ENCODE data around the gene TAOK1.

Gene TAOK1

DNA sequence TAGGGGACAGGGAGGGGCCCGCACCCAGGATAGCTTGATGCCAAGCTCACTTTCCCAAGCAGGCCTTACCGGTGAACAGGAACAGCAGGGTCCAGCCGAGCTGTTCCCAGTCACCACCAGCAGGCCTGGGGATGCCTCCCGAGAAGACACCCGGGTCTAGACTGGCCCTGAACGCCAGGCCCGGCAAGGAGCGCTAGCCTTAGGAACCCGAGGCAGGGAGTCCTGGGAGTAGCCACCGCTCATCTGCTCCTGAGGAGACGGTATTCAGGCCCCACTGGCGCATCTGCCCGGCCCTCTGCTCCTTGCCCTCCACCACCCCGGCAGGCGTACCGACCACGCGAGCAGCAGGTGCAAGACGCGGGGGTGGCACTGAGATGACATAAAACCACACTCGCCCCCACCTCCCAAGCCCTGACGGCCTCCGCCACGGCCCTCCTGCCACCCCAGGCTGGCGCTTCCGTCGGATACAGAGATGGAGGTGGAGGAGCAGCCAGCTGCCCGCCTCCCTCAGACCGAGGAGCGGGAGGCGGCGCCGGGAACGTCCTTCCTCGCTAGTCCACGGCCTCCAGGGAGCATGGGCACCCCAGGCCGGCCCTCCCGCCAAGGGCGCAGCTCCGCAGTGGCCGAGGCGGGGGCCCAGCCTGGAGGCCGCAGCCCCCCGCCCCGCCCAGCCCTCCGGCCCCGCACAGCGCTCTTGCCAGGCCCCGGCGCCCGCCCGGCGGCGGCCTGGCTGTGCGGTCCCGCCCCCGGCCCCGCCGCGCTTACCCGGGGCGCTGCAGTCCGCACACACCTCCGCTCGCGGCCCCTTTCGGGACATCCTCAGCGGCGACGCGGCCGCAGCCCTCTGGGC is 198.6 kb downstream of the TAOK1 start:
- ATAC-seq (replicated peaks; ENCODE audit: extremely low read depth, poor library complexity, severe bottlenecking) (peak; percentile 52), DNase-seq (ENCODE audit: low spot score in 2 of 2) (peak; percentile 35 to 51)
- Mint-ChIP-seq H3K4me1 (peaks cover 67% of the 10 kb centered on the region), H3K9me3 (no peaks in the 10 kb centered on the region), H3K27me3 (no peaks in the 10 kb centered on the region), H3K4me3 (peak overlapping the region; percentile 87), H3K27ac (ENCODE audit: low read depth) (peak overlapping the region; percentile 89), H3K36me3 (ENCODE audit: insufficient read depth) (peaks cover 3% of the 10 kb centered on the region)

GRCh38 chr17:29589524-29590410 is 199.6 kb downstream of the TAOK1 start, which contains the start of gene GIT1:
Gene GIT1 (minus strand): TSS chr17:29589648. CDS start chr17:29589378, 270 bp downstream.
- DNase-seq (ENCODE audit: low spot score in 2 of 2) (peak; percentile 58 to 71), ATAC-seq (replicated peaks; ENCODE audit: extremely low read depth, poor library complexity, severe bottlenecking) (peak; percentile 74)
- H3K27ac Mint-ChIP-seq (ENCODE audit: low read depth) = peak within 1 kb of the TSS; percentile 89
- peak within 1 kb of the TSS; percentile 87 for H3K4me3 Mint-ChIP-seq
- H3K36me3 Mint-ChIP-seq (ENCODE audit: insufficient read depth) = peaks cover 2% of the 10 kb centered on the region
- H3K4me1 Mint-ChIP-seq = peaks cover 59% of the 10 kb centered on the region
- H3K9me3 Mint-ChIP-seq = no peaks in the 10 kb centered on the region
- no peaks in the 10 kb centered on the region for H3K27me3 Mint-ChIP-seq

DNA sequence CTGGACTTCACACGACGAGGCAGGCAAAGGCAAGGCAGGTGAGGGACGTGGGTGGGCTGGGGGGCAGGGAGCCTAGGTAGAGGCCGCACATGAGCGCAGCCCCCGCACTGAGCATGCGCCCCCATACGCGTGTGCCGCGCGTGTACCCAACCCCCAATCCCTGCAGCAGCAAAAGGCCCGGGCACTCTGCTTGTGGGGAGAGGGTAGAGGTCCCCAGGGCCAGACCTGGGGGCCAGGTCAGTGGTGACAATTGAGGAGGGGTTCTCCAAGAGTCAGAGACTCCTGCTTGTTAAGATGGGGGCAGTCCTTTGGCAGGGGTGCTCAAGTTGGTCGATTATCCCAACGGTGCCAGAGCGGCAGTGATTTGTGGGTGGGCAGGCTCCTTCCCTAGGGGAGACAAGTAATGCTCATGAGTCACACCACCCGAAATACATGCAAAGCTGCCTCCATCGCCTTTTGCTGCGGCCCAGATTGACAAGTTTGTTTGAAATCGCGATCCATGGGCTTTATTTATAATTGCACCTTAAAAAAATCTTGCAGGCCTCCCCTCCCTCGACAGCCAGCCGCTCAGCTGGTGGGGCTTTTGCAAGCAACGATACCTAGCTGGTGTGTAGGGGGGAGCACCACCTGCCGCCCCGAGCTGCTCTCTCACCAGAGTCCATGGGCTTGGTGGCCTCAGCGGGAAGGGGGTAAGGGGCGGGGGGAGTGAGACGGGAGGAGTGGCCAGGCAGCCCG is 200.4 kb downstream of the TAOK1 start:
- Mint-ChIP-seq H3K36me3 (ENCODE audit: insufficient read depth) (peaks cover 2% of the 10 kb centered on the region), H3K4me1 (peaks cover 51% of the 10 kb centered on the region), H3K9me3 (no peaks in the 10 kb centered on the region), H3K4me3 (peak overlapping the region; percentile 81), H3K27me3 (no peaks in the 10 kb centered on the region), H3K27ac (ENCODE audit: low read depth) (no peak overlapping the region)
- no peak for DNase-seq (ENCODE audit: low spot score in 2 of 2)
- ATAC-seq (replicated peaks; ENCODE audit: extremely low read depth, poor library complexity, severe bottlenecking) = no peak

GRCh38 chr17:29591146-29591736 is 201.1 kb downstream of the TAOK1 start:
- Mint-ChIP-seq H3K4me3 (peak overlapping the region; percentile 81), H3K9me3 (no peaks in the 10 kb centered on the region), H3K4me1 (peaks cover 47% of the 10 kb centered on the region), H3K36me3 (ENCODE audit: insufficient read depth) (peaks cover 2% of the 10 kb centered on the region), H3K27ac (ENCODE audit: low read depth) (no peak overlapping the region), H3K27me3 (no peaks in the 10 kb centered on the region)
- no peak for ATAC-seq (replicated peaks; ENCODE audit: extremely low read depth, poor library complexity, severe bottlenecking)
- DNase-seq (ENCODE audit: low spot score in 2 of 2) = no peak

DNA sequence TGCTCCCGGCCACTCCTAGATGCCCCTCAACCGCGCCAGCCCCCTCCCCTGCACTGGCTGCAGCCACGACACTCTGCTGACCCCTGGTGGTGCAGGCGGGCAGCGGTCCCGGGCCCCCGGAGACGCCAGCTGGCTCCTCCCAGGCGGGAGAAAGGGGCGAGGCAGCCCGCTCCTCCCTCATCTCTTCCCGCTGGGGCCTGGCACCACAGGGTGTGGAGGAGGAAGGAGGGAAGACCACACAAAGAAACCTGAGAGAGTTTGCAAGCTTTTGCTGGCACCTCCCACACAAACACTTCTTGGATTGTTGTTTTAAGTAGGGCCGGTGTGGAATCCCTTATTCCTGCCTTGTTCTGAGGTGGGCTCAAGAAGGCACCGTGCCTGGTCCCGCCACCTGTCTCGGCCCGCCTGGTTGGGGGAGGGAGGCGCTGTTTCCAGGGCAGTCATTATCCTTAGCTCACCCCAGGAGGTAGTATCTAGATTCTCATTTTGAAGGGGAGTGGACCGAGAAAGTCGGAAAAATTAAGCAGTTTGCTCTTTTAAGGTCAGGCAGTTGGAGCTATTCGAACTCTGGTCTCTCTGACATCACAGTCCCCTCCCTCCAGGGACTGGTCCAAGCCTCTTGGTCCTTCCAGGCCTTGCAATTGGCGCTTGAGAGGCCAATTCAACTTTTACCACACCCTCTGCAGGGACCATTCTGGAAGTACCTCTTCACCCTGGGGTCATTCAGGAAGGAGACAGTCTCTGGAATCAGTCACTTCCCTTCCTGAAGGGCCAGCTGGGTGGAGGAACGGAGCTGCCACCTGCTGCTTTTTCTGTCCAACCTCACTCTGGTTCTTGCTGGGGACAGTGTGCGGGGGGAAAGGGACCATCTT is 201.8 kb downstream of the TAOK1 start:
- H3K9me3 Mint-ChIP-seq = no peaks in the 10 kb centered on the region
- peak overlapping the region; percentile 81 for H3K4me3 Mint-ChIP-seq
- ATAC-seq (replicated peaks; ENCODE audit: extremely low read depth, poor library complexity, severe bottlenecking) (no peak), DNase-seq (ENCODE audit: low spot score in 2 of 2) (peak; percentile 53 to 64)
- no peaks in the 10 kb centered on the region for H3K27me3 Mint-ChIP-seq
- no peak overlapping the region for H3K27ac Mint-ChIP-seq (ENCODE audit: low read depth)
- H3K4me1 Mint-ChIP-seq = peaks cover 40% of the 10 kb centered on the region
- H3K36me3 Mint-ChIP-seq (ENCODE audit: insufficient read depth) = peaks cover 2% of the 10 kb centered on the region

DNA sequence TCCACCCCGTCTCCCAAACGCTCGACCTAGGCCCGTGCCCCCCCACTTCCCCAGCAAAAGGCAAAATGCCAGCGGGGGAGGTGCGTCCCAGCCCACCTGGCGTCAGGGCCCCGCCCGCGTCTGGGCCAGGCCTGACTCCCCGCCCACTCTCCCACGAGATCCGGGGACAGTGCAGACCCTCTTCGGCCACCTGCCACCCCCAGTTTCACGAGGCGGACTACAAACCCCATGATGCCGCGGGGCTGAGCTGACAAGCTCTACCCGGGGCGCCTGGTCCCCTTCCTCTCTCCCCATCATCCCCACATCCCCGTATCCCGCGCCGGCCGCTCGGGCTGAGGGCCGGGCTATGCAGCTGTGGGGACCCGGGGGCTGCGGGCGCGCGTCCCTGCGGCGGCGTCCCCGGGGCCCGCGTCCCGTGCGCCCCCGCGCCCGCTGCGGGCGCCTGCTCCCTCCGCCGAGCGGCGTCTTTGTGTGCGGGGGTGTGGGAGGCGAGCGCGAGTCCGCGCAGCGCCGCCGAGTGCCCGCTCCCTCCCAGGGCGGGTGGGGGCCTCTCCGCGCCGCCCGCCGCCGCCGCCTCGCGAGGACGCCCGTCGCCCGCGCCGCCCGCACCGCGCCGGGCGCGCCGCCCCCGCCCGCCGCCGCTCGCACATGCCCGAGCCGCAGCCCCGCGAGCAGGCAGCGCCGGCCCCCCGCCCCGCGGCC is 202.8 kb downstream of the TAOK1 start, which contains the start of gene ANKRD13B:
ANKRD13B (plus strand) TSS at position 283 of the 702 bp plus-strand sequence. CDS start 490 bp downstream, outside the sequence.
- DNase-seq (ENCODE audit: low spot score in 2 of 2) (no peak), ATAC-seq (replicated peaks; ENCODE audit: extremely low read depth, poor library complexity, severe bottlenecking) (no peak)
- Mint-ChIP-seq H3K9me3 (no peaks in the 10 kb centered on the region), H3K36me3 (ENCODE audit: insufficient read depth) (peaks cover 2% of the 10 kb centered on the region), H3K27ac (ENCODE audit: low read depth) (no peak within 1 kb of the TSS), H3K4me3 (peak within 1 kb of the TSS; percentile 81), H3K27me3 (no peaks in the 10 kb centered on the region), H3K4me1 (peaks cover 31% of the 10 kb centered on the region)

- ATAC-seq (replicated peaks; ENCODE audit: extremely low read depth, poor library complexity, severe bottlenecking) (no peak), DNase-seq (ENCODE audit: low spot score in 2 of 2) (no peak)
Measured at GRCh38 chr17:29593591-29594518, 203.7 kb downstream of the TAOK1 start.

DNA sequence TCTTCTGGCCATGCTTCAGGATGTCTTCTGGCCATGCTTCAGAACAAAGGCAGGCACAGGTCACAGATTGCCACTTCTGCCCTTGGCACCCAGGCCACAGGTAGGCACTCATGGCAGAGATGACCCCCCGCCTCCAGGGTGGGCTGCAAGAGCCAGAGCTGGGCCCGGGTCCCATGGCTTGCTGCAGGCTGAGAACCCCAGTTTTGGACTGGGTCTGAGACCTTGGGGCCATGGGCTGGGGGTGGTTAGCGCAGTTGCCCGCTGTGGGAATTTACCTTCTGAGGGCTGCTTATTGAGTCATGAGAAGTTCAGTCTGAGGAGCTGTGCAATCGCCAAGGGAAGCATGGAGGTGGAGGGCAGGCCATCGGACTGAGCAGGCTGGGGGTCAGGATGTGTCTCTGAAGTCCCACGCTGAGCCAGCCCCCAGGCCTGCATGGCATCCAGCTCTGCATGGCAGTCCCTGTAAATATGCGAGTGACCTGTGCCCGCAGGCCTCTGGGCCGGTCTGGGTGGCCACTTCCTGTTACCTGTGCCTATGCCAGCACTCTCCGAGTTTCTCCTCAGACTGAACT is 204.4 kb downstream of the TAOK1 start:
- no peak overlapping the region for H3K27ac Mint-ChIP-seq (ENCODE audit: low read depth)
- H3K36me3 Mint-ChIP-seq (ENCODE audit: insufficient read depth) = no peaks in the 10 kb centered on the region
- H3K4me3 Mint-ChIP-seq = peak overlapping the region; percentile 81
- H3K27me3 Mint-ChIP-seq = no peaks in the 10 kb centered on the region
- H3K9me3 Mint-ChIP-seq = no peaks in the 10 kb centered on the region
- DNase-seq (ENCODE audit: low spot score in 2 of 2) (no peak), ATAC-seq (replicated peaks; ENCODE audit: extremely low read depth, poor library complexity, severe bottlenecking) (no peak)
- peaks cover 26% of the 10 kb centered on the region for H3K4me1 Mint-ChIP-seq

More at GRCh38 chr17:29593591-29594518, 203.7 kb downstream of the TAOK1 start:
- Mint-ChIP-seq H3K36me3 (ENCODE audit: insufficient read depth) (peaks cover under 1% of the 10 kb centered on the region), H3K27me3 (no peaks in the 10 kb centered on the region), H3K27ac (ENCODE audit: low read depth) (no peak overlapping the region), H3K9me3 (no peaks in the 10 kb centered on the region), H3K4me3 (peak overlapping the region; percentile 81), H3K4me1 (peaks cover 26% of the 10 kb centered on the region)

- no peaks in the 10 kb centered on the region for H3K27me3 Mint-ChIP-seq
- peak overlapping the region; percentile 81 for H3K4me3 Mint-ChIP-seq
- ATAC-seq (replicated peaks; ENCODE audit: extremely low read depth, poor library complexity, severe bottlenecking) = no peak
Measured at GRCh38 chr17:29595107-29595942, 205.2 kb downstream of the TAOK1 start.

More at GRCh38 chr17:29595107-29595942, 205.2 kb downstream of the TAOK1 start:
- DNase-seq (ENCODE audit: low spot score in 2 of 2) = no peak
- Mint-ChIP-seq H3K36me3 (ENCODE audit: insufficient read depth) (no peaks in the 10 kb centered on the region), H3K9me3 (no peaks in the 10 kb centered on the region), H3K4me1 (peaks cover 19% of the 10 kb centered on the region), H3K27ac (ENCODE audit: low read depth) (no peak overlapping the region)
